Neural cell (in vitro differentiated cells): Measurements from ENCODE around the gene EYA3. TPM values are rescaled to one million over a fixed set of nuclear protein-coding genes. Genes with fewer than 3 reads are reported as not detected.

Experiments
- H2AFZ ChIP-seq: fragments of 200-600, 300-800 bp; sonication (generic), shearing (Covaris generic); 2 replicates; pipeline ENCODE4 v1.6.0; 2014; ENCODE audit warnings: low read depth, mild to moderate bottlenecking, antibody characterized with exemption, low read length, moderate library complexity
- H3F3A ChIP-seq: fragments of 200-600 bp; shearing (Covaris generic); 2 replicates; pipeline ENCODE4 v1.6.1; 2016; ENCODE audit warnings: mild to moderate bottlenecking, moderate library complexity, mixed read lengths, antibody characterized with exemption, low read length; ENCODE audit not compliant: insufficient read depth, poor library complexity, severe bottlenecking
- H3K27ac ChIP-seq: fragments of 200-600, 300-800 bp; sonication (generic), shearing (Covaris generic); 2 replicates; pipeline ENCODE4 v1.5.1; 2014; ENCODE audit warnings: mild to moderate bottlenecking, low read length, moderate library complexity
- H3K27me3 ChIP-seq: fragments of 300-800, 200-600 bp; sonication (generic), shearing (Covaris generic); 2 replicates; pipeline ENCODE4 v1.6.0; 2014; ENCODE audit warnings: mild to moderate bottlenecking, low read depth, low read length, moderate library complexity; ENCODE audit not compliant: insufficient read depth
- H3K36me3 ChIP-seq: fragments of 300-800, 200-600 bp; sonication (generic), shearing (Covaris generic); 2 replicates; pipeline ENCODE4 v1.5.1; 2014; ENCODE audit warnings: mild to moderate bottlenecking, antibody characterized with exemption, low read length, moderate library complexity; ENCODE audit not compliant: insufficient read depth
- H3K4me2 ChIP-seq: fragments of 300-800, 200-600 bp; sonication (generic), shearing (Covaris generic); 2 replicates; pipeline ENCODE4 v1.6.0; 2014; ENCODE audit warnings: mild to moderate bottlenecking, low read length
- H3K4me3 ChIP-seq: fragments of 300-800, 200-600 bp; sonication (generic), shearing (Covaris generic); 2 replicates; pipeline ENCODE4 v1.5.1; 2014; ENCODE audit warnings: mild to moderate bottlenecking, low read length, moderate library complexity
- H3K79me2 ChIP-seq: fragments of 200-600 bp; shearing (Covaris generic); replicated peaks from 2 replicates; pipeline ENCODE4 v1.6.0; 2014; ENCODE audit warnings: mild to moderate bottlenecking, low read length, moderate library complexity; ENCODE audit not compliant: insufficient read depth
- H3K9ac ChIP-seq: fragments of 300-800, 200-600 bp; sonication (generic), shearing (Covaris generic); 2 replicates; pipeline ENCODE4 v1.6.1; 2016; ENCODE audit warnings: mild to moderate bottlenecking, low read length, mixed read lengths
- H3K9me2 ChIP-seq: fragments of 200-600 bp; shearing (Covaris generic); 2 replicates; pipeline ENCODE4 v1.6.1; 2016; ENCODE audit warnings: mild to moderate bottlenecking, low read length, mixed read lengths; ENCODE audit not compliant: insufficient read depth
- H3K9me3 ChIP-seq: fragments of 200-600, 300-800 bp; sonication (generic), shearing (Covaris generic); 2 replicates; pipeline ENCODE4 v1.6.1; 2016; ENCODE audit warnings: mild to moderate bottlenecking, mixed run types, low read length, moderate library complexity, mixed read lengths
- H4K20me1 ChIP-seq: fragments of 200-600 bp; shearing (Covaris generic); 2 replicates; pipeline ENCODE4 v1.6.1; 2016; ENCODE audit warnings: mild to moderate bottlenecking, mixed run types; ENCODE audit not compliant: insufficient read depth
- EP300 ChIP-seq: fragments of 450-650 bp; conservative IDR thresholded peaks from 2 replicates; pipeline ENCODE4 v1.6.1; 2014; ENCODE audit warnings: antibody characterized with exemption, mild to moderate bottlenecking, moderate library complexity; ENCODE audit not compliant: poor library complexity, severe bottlenecking
- EZH2 ChIP-seq: fragments of 200-600, 300-800 bp; shearing (Covaris generic), sonication (generic); IDR thresholded peaks from 2 replicates; pipeline ENCODE4 v1.6.1; 2014; ENCODE audit warnings: antibody characterized with exemption, low read length, borderline replicate concordance, mild to moderate bottlenecking; ENCODE audit not compliant: insufficient read depth, poor library complexity, severe bottlenecking
- MXI1 ChIP-seq: fragments of 450-650 bp; conservative IDR thresholded peaks from 2 replicates; pipeline ENCODE4 v1.6.1; 2014; ENCODE audit warnings: antibody characterized with exemption, mild to moderate bottlenecking; ENCODE audit not compliant: poor library complexity, severe bottlenecking
- POLR2AphosphoS5 ChIP-seq: IDR thresholded peaks from 2 replicates; pipeline ENCODE4 v1.6.1; 2012
- RAD21 ChIP-seq: fragments of 450-650 bp; conservative IDR thresholded peaks from 2 replicates; pipeline ENCODE4 v1.6.1; 2014; ENCODE audit warnings: antibody characterized with exemption, mild to moderate bottlenecking, moderate library complexity
- REST ChIP-seq: IDR thresholded peaks from 2 replicates; pipeline ENCODE4 v1.6.1; 2012; ENCODE audit warnings: borderline replicate concordance
- SMC3 ChIP-seq: fragments of 450-650 bp; conservative IDR thresholded peaks from 2 replicates; pipeline ENCODE4 v1.6.1; 2014; ENCODE audit warnings: antibody characterized with exemption, mild to moderate bottlenecking, moderate library complexity; ENCODE audit not compliant: poor library complexity
- TAF1 ChIP-seq: IDR thresholded peaks from 2 replicates; pipeline ENCODE4 v1.6.1; 2012; ENCODE audit warnings: low read depth
- polyA plus RNA-seq: library from polyadenylated mRNA; depleted of rRNA; stranded (reverse); fragments of >200 nt; gene quantifications from 2 replicates; pipeline ENCODE4 v1.2.3, GENCODE V29; 2014
- TF ChIP-seq, protein P1 (sequence below): fragments of 450-650 bp; IDR thresholded peaks from 2 replicates; pipeline ENCODE4 v1.5.1; 2014; ENCODE audit warnings: antibody characterized with exemption, mild to moderate bottlenecking, moderate library complexity; ENCODE audit not compliant: poor library complexity, severe bottlenecking

EYA3 gene
- polyA plus RNA-seq, 1 donor from 2014 or later, result 11.2 TPM

DNA sequence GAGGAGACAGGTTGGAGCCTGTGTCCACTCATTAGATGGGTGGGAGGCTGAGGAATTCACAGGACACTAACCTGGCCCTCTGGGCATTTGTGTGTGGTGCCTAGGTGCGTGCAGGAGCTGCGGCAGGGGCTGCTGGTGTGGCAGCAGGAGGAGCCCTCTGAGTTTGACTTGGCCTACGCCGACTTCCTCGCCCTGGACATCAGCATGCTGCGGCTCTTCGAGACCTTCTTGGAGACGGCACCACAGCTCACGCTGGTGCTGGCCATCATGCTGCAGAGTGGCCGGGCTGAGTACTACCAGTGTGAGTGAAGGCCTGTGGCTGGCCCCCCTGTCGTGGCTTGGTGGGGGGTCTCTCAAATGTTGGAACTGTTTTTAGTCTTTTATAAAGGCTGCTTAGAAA is 125.0 kb downstream of the EYA3 start:
- Histone ChIP-seq H3K79me2 (no peaks in the 10 kb centered on the region), H4K20me1 (no peaks in the 10 kb centered on the region), H2AFZ (no peak overlapping the region), H3K9me2 (no peaks in the 10 kb centered on the region), H3K9ac (no peak overlapping the region), H3K9me3 (no peaks in the 10 kb centered on the region), H3K27ac (no peak overlapping the region), H3K36me3 (no peaks in the 10 kb centered on the region), H3K4me3 (no peak overlapping the region), H3K27me3 (no peaks in the 10 kb centered on the region), H3K4me2 (no peak overlapping the region), H3F3A (no peaks in the 10 kb centered on the region)
- TF ChIP-seq REST, result no peak
- no peak for TF ChIP-seq MXI1
- TF ChIP-seq, protein P1, sequence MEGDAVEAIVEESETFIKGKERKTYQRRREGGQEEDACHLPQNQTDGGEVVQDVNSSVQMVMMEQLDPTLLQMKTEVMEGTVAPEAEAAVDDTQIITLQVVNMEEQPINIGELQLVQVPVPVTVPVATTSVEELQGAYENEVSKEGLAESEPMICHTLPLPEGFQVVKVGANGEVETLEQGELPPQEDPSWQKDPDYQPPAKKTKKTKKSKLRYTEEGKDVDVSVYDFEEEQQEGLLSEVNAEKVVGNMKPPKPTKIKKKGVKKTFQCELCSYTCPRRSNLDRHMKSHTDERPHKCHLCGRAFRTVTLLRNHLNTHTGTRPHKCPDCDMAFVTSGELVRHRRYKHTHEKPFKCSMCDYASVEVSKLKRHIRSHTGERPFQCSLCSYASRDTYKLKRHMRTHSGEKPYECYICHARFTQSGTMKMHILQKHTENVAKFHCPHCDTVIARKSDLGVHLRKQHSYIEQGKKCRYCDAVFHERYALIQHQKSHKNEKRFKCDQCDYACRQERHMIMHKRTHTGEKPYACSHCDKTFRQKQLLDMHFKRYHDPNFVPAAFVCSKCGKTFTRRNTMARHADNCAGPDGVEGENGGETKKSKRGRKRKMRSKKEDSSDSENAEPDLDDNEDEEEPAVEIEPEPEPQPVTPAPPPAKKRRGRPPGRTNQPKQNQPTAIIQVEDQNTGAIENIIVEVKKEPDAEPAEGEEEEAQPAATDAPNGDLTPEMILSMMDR, result no peak
- TF ChIP-seq TAF1, result no peak
- TF ChIP-seq SMC3, result no peak
- TF ChIP-seq EZH2, result no peak
- no peak for TF ChIP-seq EP300

DNA sequence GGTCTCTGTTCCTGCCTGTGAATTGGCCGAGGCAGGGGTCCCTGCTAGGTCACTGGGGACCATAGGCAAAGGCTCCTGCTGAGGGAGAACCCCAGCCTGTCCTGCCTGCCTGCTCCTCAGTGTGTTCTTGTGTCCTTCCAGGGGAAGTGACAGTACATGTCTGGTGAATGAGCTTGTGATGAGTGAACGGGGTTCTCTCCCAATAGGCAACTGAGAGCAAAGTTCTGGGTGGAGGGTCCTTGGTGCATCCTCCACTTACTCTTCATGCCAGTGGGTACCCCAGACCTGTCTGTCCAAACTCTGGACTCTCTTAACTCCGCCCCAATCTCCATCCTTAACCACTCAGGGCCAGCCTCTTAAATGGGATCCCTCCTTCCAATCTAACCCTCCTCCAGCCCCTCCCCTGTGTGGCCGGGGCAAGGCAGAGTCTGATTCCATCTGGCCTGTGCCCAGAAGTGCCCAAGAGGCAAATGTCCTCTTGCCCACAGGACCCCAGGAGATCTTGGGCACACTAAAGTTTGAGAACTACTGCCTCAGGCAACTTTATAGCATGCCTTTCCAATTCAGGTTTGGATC is 126.7 kb downstream of the EYA3 start:
- Histone ChIP-seq H3F3A (no peaks in the 10 kb centered on the region), H2AFZ (no peak overlapping the region), H3K9me3 (no peaks in the 10 kb centered on the region), H3K79me2 (no peaks in the 10 kb centered on the region), H3K36me3 (no peaks in the 10 kb centered on the region), H3K27ac (no peak overlapping the region), H3K9ac (no peak overlapping the region), H3K4me2 (no peak overlapping the region), H3K27me3 (no peaks in the 10 kb centered on the region), H3K4me3 (no peak overlapping the region), H3K9me2 (no peaks in the 10 kb centered on the region), H4K20me1 (no peaks in the 10 kb centered on the region)
- TF ChIP-seq POLR2AphosphoS5 (no peak), SMC3 (no peak), TAF1 (no peak), MXI1 (no peak), RAD21 (no peak), REST (no peak)
